H1 (cell line): Measurements from ENCODE around the gene IGF1.

ENCODE experiments used
- CEBPB ChIP-seq: IDR thresholded peaks from 2 replicates; pipeline ENCODE4 v1.6.1; 2012; ENCODE audit warnings: low read depth, low read length
- CTCF ChIP-seq, 3 experiments: IDR thresholded peaks; 1 replicate in 2 of 3; 2 replicates in 1 of 3; pipeline versions ENCODE4 v1.5.1 to v1.6.1; 2011; ENCODE audit warnings: low read length in 3 of 3, mild to moderate bottlenecking in 3 of 3, inconsistent platforms in 2 of 3, low read depth in 1 of 3, moderate library complexity in 1 of 3; ENCODE audit not compliant: insufficient read depth in 1 of 3; ENCODE audit errors: control extremely low read depth in 1 of 3
- KDM1A ChIP-seq: fragments of 200-600, 300-600 bp; sonication (generic); IDR thresholded peaks from 2 replicates; pipeline ENCODE4 v1.7.1; 2016; ENCODE audit warnings: mild to moderate bottlenecking, low read length, borderline replicate concordance
- KDM5A ChIP-seq: fragments of 200-600 bp; IDR thresholded peaks from 2 replicates; pipeline ENCODE4 v1.7.1; 2012; ENCODE audit warnings: mild to moderate bottlenecking, low read length, inconsistent platforms, mixed read lengths
- POLR2A ChIP-seq, 2 experiments: IDR thresholded peaks; 1 replicate in 1 of 2; 2 replicates in 1 of 2; pipeline ENCODE4 v1.6.1; 2011; ENCODE audit warnings: low read depth in 2 of 2, low read length in 2 of 2, mild to moderate bottlenecking in 2 of 2; ENCODE audit errors: control extremely low read depth in 1 of 2
- RAD21 ChIP-seq, 2 experiments: IDR thresholded peaks in 1 of 2; conservative IDR thresholded peaks in 1 of 2; 2 replicates each; pipeline ENCODE4 v1.6.1; 2011; ENCODE audit warnings: low read depth in 2 of 2, low read length in 2 of 2, improper control_type of control experiment in 1 of 2, inconsistent platforms in 1 of 2, mild to moderate bottlenecking in 1 of 2, moderate library complexity in 1 of 2
- RFX5 ChIP-seq: IDR thresholded peaks from 2 replicates; pipeline ENCODE4 v1.6.1; 2011; ENCODE audit warnings: low read depth, low read length, improper control_type of control experiment, borderline replicate concordance
- SAP30 ChIP-seq: fragments of 300-600 bp; sonication (generic); IDR thresholded peaks from 2 replicates; pipeline ENCODE4 v1.7.1; 2012; ENCODE audit warnings: low read length, moderate library complexity, mild to moderate bottlenecking, inconsistent platforms; ENCODE audit not compliant: insufficient read depth, insufficient replicate concordance
- TAF1 ChIP-seq: IDR thresholded peaks from 2 replicates; pipeline ENCODE4 v1.6.1; 2011; ENCODE audit warnings: mild to moderate bottlenecking, low read depth, low read length
- TAF7 ChIP-seq: optimal IDR thresholded peaks from 2 replicates; pipeline ENCODE3; 2011; ENCODE audit warnings: low read depth, mild to moderate bottlenecking, inconsistent platforms, low read length, moderate library complexity, borderline replicate concordance
- TF ChIP-seq, protein P1 (sequence below): IDR thresholded peaks from 2 replicates; pipeline ENCODE4 v1.6.1; 2012; ENCODE audit warnings: inconsistent platforms

DNA sequence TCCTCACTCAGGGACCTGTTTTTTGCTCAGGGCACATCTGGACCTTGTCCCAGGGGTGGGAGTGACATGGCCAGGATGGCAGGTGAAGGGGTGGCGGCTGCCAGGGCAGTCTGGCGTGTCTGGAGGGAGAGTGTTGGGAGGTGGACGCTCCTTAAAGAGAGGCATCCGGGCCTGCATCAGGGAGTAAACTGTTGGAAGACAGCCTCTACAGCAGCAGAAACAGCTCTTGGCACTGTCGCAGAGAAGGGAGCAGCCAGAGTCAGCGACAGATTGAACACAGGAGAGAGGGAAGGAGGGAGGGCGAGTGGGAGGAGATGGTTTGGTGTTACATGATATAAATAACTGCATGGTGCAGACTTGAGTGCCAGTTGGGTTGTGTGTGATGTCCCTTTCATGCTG lies 52.8 kb downstream of the IGF1 start:
- no peak for TF ChIP-seq KDM5A
- TF ChIP-seq CTCF (IDR thresholded peaks at IDR 0.05; ENCODE audit: control extremely low read depth in 1 of 3, insufficient read depth in 1 of 3, low read depth in 1 of 3, low read length in 3 of 3): no peak
- TF ChIP-seq, protein P1, sequence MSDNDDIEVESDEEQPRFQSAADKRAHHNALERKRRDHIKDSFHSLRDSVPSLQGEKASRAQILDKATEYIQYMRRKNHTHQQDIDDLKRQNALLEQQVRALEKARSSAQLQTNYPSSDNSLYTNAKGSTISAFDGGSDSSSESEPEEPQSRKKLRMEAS: no peak
- TF ChIP-seq RFX5: no peak
- no peak for TF ChIP-seq POLR2A (IDR thresholded peaks at IDR 0.05; ENCODE audit: control extremely low read depth in 1 of 2, low read depth in 2 of 2, low read length in 2 of 2)
- no peak for TF ChIP-seq CEBPB
- no peak for TF ChIP-seq KDM1A
- TF ChIP-seq TAF1: no peak
- TF ChIP-seq TAF7: no peak
- TF ChIP-seq RAD21 (IDR thresholded peaks at IDR 0.05 in 1 of 2, conservative IDR thresholded peaks at IDR 0.05 in 1 of 2; ENCODE audit: low read depth in 2 of 2, low read length in 2 of 2): no peak
- TF ChIP-seq SAP30: no peak
